GM12874 (cell line): Measurements from ENCODE around the gene RNASE12.

ENCODE experiments used
- TF ChIP-seq, protein P1 (sequence below): IDR thresholded peaks from 2 replicates; pipeline ENCODE4 v1.5.1; 2011; ENCODE audit warnings: low read depth, mild to moderate bottlenecking, control low read depth, low read length, moderate library complexity; ENCODE audit not compliant: insufficient read depth

The RNASE12 gene

DNA sequence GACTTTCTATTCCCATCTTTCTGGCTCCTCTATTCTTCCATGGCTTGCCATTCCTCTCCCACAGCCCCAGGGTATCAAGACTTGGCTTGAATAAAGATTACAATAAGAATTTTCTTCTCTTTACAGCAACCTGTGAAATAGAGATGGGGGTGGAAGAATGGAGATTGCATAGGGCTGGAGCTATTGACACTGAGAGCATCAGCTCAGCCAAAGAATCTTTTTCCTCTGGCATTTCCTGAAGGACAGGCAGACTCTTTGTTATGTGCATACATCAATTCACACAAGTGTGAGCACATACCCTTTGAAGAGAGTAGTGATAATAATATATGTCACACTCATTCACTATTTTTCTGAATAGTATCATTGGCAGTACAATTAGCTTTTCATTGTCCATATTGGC is 8.0 kb downstream of the RNASE12 start:
- TF ChIP-seq, protein P1, sequence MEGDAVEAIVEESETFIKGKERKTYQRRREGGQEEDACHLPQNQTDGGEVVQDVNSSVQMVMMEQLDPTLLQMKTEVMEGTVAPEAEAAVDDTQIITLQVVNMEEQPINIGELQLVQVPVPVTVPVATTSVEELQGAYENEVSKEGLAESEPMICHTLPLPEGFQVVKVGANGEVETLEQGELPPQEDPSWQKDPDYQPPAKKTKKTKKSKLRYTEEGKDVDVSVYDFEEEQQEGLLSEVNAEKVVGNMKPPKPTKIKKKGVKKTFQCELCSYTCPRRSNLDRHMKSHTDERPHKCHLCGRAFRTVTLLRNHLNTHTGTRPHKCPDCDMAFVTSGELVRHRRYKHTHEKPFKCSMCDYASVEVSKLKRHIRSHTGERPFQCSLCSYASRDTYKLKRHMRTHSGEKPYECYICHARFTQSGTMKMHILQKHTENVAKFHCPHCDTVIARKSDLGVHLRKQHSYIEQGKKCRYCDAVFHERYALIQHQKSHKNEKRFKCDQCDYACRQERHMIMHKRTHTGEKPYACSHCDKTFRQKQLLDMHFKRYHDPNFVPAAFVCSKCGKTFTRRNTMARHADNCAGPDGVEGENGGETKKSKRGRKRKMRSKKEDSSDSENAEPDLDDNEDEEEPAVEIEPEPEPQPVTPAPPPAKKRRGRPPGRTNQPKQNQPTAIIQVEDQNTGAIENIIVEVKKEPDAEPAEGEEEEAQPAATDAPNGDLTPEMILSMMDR: no peak

DNA sequence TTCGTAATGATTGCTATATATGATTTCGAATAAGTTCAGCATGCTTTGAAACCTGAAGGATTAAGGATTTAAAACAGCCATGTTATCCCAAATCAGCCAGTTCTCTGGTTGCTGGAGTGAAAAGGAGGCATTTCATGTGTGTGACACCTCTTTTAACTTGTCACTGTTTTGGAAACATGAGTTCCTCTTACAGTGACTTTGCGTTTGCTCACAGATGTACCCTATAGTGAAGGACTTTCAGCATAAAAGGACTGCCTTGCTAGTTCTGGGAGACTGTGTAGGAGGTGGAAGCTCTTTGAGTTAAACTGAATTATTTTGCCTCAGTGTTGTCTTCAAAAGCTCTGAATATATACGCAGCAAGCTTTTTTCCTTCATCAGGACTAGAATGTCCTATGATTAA is 10.9 kb downstream of the RNASE12 start:
- TF ChIP-seq, protein P1: no peak

DNA sequence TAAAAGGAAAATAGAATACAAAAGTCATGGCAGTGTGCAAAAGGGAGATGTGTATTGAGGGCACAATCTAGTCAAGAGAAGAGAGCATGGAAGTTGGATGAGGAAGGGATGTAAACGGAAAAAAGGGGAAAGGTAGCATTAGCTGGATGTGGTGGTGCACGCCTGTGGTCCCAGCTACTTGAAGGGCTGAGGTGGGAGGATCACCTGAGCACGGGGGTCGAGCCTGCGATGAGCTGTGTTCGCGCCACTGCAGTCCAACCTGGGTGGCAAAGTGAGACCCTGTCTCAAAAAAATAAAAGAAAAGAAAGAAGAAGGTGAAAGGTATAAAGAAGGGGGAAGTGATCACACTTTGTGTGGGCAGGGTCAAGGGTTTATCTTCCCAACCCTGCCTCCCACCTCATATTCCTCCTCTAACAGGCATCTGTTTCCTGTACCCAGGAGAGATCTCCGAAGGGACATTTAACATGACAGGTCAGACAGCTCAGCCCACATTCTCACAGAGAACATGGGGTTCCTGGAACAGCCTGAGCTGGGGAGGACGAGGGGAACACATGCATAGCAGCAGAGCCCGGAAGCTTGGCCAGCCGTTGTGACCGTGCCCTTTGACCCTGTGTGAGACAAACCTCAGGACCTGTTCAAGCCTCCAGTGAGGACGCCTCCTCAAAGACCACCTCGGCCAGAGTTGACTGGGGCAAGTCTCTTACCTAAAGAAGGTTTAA is 12.2 kb downstream of the RNASE12 start:
- TF ChIP-seq, protein P1: no peak

DNA sequence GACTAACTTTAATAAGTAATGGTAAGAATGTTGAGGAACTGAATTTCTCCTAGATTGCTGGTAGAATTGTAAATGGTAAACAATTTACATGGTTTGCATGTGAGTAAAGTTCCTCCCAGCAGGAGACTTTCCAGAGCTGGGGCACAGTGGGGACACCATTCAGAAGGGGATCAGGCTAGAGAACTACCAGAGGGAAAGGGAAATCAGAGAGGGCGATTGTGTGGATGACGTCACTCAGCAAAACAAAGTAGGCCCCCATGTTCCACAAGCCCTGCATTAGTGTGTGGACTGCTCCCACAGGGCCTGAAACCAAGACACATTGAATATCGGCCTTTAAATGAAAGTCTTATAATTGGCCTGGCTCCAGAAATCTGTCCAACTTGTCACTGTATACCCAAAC is 12.9 kb downstream of the RNASE12 start:
- TF ChIP-seq, protein P1: no peak

DNA sequence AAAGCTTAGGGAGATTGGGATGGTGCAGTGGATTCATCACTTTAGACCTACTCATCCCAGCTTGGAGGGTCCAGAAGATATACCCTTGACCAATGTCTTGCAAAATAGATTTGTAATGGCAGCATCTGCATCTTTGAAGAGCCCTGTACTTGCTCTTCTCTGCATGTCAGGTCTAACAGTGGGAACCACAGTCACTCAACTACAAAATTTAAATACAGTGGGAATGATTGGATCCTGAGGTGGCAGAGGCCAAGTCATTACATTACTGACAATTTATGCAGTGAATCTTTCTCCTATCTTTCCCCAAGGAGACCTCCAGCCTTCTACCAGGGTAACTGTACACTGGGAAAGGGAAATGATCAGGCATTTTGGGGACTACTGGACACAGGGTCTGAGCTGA is 22.1 kb downstream of the RNASE12 start:
- TF ChIP-seq, protein P1: no peak

DNA sequence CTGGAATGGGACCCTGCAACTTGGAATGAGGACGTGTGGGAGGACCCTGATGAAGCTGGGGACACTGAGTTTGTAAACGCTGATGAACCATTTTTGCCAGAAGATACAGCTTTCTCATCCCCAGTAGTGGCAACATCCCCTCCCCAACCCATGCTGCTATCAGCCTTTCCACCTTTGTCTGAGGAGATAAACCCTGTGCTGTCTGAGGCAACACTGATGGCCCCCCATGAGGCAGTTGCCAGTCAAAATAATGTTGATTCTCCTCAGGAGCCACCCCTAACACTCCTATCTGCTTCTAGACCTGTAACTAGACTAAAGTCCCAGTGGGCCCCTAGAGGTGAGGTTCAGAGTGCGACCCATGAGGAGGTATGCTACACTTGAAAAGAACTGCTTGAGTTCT is 22.8 kb downstream of the RNASE12 start:
- TF ChIP-seq, protein P1: no peak

DNA sequence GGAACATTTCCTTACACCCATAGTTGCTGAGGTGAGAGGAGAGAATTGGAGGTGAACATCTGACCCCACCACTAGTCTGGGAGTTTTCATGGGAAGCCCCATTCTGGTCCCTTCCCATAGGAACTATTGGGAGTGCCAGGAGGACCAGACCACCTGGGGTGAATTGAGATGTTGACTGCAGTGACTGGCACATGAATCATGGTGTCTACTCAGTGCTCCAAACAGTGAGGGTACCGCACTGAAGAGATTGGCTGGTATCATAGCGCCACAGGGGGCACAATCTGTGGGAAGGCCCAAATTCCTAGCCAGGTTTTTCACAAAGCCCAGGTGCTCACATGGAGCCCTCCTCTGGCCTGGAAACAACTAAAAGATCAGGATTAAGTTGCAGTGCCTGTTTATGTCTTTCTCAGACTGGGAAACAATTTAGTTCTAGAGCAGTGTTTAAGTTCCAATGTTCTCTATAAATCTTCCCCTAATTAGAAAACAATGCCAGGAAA is 26.6 kb downstream of the RNASE12 start:
- TF ChIP-seq, protein P1: no peak

DNA sequence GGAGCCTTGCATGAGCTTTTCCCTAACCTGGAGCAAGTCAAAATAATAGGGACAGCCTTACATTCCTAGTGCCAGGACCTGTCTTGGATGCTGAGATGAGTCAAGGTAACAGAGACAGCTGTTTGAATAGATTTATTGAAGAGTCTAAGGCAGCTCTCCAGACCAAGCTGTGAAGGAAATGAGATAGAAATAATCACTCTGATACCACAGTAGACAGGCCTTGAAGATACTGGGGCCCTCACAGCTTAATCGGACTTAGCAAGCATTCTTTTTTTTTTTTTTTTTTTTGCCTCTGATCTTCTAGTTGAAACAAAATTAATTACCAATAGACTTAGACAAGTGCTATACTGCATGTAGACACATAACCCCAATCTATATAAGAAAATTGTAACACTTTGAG is 27.2 kb downstream of the RNASE12 start:
- TF ChIP-seq, protein P1: no peak
